HepG2 (cell line): ENCODE data around the gene ROS1. TPM values are rescaled to one million over a fixed set of nuclear protein-coding genes. Genes with fewer than 3 reads are reported as not detected.

Source experiments
- ATAC-seq: fragments of 200-7000 bp; cut with Tn5 transposase; 3 replicates; pipeline ENCODE4 v1.9.1; 2020; ENCODE audit warnings: mild to moderate bottlenecking, moderate library complexity
- BruUV-seq: library from RNA; stranded (reverse); fragments of 400-500 nt; replicated peaks from 2 replicates; lab custom pipeline; 2021; lab: Mats Ljungman, UMichigan
- CTCF ChIA-PET: fragments of 300-600 bp; formaldehyde crosslinking; extraction: SDS; loops from one replicate; lab custom pipeline; 2021; ENCODE audit warnings: low total read pairs, inconsistent platforms, low intra/inter-chr PET ratio; lab: Yijun Ruan, JAX
- POLR2A ChIA-PET: fragments of 350-600 bp; sonication (Branson Sonifier 250); formaldehyde crosslinking; loops from one replicate; lab custom pipeline; 2020; ENCODE audit warnings: antibody characterized with exemption, inconsistent platforms; lab: Yijun Ruan, JAX
- DNase-seq: peaks from one replicate; pipeline ENCODE4 v3.0.0-alpha.2; 2015; ENCODE audit warnings: low spot score
- FAIRE-seq: peaks from 3 replicates; lab custom pipeline; 2011; peaks lifted over from hg19 to GRCh38; lab: Jason Lieb, UNC
- H2AFZ ChIP-seq: one replicate; pipeline ENCODE4 v1.6.1; 2011; ENCODE audit warnings: low read length, inconsistent platforms
- H3K27ac ChIP-seq: fragments of 300-600 bp; 3 replicates; pipeline ENCODE4 v1.8.0; 2011; ENCODE audit warnings: mixed run types, mild to moderate bottlenecking, mixed read lengths, low read length, inconsistent platforms; ENCODE audit not compliant: insufficient read depth; ENCODE audit errors: extremely low read length
- H3K27me3 ChIP-seq, 2 experiments: fragments of 200-600 bp in 1 of 2; 2 replicates in 1 of 2; 3 replicates in 1 of 2; pipeline versions ENCODE4 v1.6.0 to v1.8.0; 2011; ENCODE audit warnings: low read length in 2 of 2, mild to moderate bottlenecking in 2 of 2, moderate library complexity in 2 of 2, inconsistent platforms in 1 of 2; ENCODE audit not compliant: insufficient read depth in 2 of 2, control insufficient read depth in 1 of 2
- H3K36me3 ChIP-seq, 2 experiments: fragments of 200-600 bp in 1 of 2; replicated peaks in 1 of 2; 2 replicates in 1 of 2; 3 replicates in 1 of 2; pipeline versions ENCODE4 v1.5.1 to v1.8.0; 2011; ENCODE audit warnings: low read length in 2 of 2, inconsistent platforms in 1 of 2; ENCODE audit not compliant: insufficient read depth in 2 of 2, control insufficient read depth in 1 of 2
- H3K4me1 ChIP-seq: 2 replicates; pipeline ENCODE4 v1.5.1; 2012; ENCODE audit warnings: low read length, inconsistent platforms; ENCODE audit not compliant: insufficient read depth
- H3K4me2 ChIP-seq: 2 replicates; pipeline ENCODE4 v1.6.0; 2011; ENCODE audit warnings: low read depth, low read length, inconsistent platforms
- H3K4me3 ChIP-seq, 3 experiments: fragments of 200-600 bp in 1 of 3; sonication (generic), shearing (Covaris generic) in 1 of 3; replicated peaks in 1 of 3; 2 replicates each; pipeline ENCODE4 v1.5.1; 2011 to 2016; ENCODE audit warnings: low read length in 3 of 3, inconsistent platforms in 2 of 3, low read depth in 2 of 3, mild to moderate bottlenecking in 2 of 3, control low read depth in 1 of 3, mixed read lengths in 1 of 3; ENCODE audit not compliant: insufficient read depth in 1 of 3
- H3K79me2 ChIP-seq: one replicate; pipeline ENCODE4 v1.6.1; 2011; ENCODE audit warnings: low read length, inconsistent platforms; ENCODE audit not compliant: insufficient read depth
- H3K9ac ChIP-seq: 2 replicates; pipeline ENCODE4 v1.6.0; 2011; ENCODE audit warnings: mild to moderate bottlenecking, low read depth, low read length, inconsistent platforms; ENCODE audit not compliant: insufficient read depth
- H3K9me3 ChIP-seq: 2 replicates; pipeline ENCODE4 v1.5.1; 2012; ENCODE audit warnings: mild to moderate bottlenecking, low read length
- H4K20me1 ChIP-seq: 2 replicates; pipeline ENCODE4 v1.6.0; 2011; ENCODE audit warnings: inconsistent platforms, mild to moderate bottlenecking, low read length, moderate library complexity; ENCODE audit not compliant: insufficient read depth
- HMG20A ChIP-seq: IDR thresholded peaks from 2 replicates; pipeline ENCODE4 v1.6.1; 2016; ENCODE audit warnings: borderline replicate concordance
- IKZF4 ChIP-seq: sonication (generic); formaldehyde crosslinking; IDR thresholded peaks from 2 replicates; pipeline ENCODE4 v1.5.1; 2020; ENCODE audit warnings: borderline replicate concordance, mild to moderate bottlenecking, low read depth, missing genetic modification reagents; ENCODE audit errors: not compliant biosample characterization
- MATR3 ChIP-seq: sonication (generic); formaldehyde crosslinking; IDR thresholded peaks from 2 replicates; pipeline ENCODE4 v1.4.0; 2020; ENCODE audit warnings: missing genetic modification reagents
- SNAI1 ChIP-seq: sonication (generic); formaldehyde crosslinking; IDR thresholded peaks from 2 replicates; pipeline ENCODE4 v1.5.0; 2020; ENCODE audit warnings: mild to moderate bottlenecking, missing genetic modification reagents, borderline replicate concordance
- STAG1 ChIP-seq: sonication (generic); formaldehyde crosslinking; IDR thresholded peaks from 2 replicates; pipeline ENCODE4 v1.4.0; 2020; ENCODE audit warnings: missing genetic modification reagents
- ZMAT3 ChIP-seq: sonication (generic); formaldehyde crosslinking; conservative IDR thresholded peaks from 2 replicates; pipeline ENCODE4 v1.7.0; 2021; ENCODE audit warnings: missing genetic modification reagents
- ZNF124 ChIP-seq: sonication (generic); formaldehyde crosslinking; IDR thresholded peaks from 2 replicates; pipeline ENCODE4 v1.4.0; 2020; ENCODE audit warnings: missing genetic modification reagents
- ZNF3 ChIP-seq: IDR thresholded peaks from 2 replicates; pipeline ENCODE4 v1.7.0; 2017; ENCODE audit warnings: inconsistent platforms
- ZNF552 ChIP-seq: sonication (generic); formaldehyde crosslinking; IDR thresholded peaks from 2 replicates; pipeline ENCODE4 v1.9.0; 2022; ENCODE audit warnings: missing genetic modification reagents, mild to moderate bottlenecking, borderline replicate concordance
- ZNF605 ChIP-seq: sonication (generic); formaldehyde crosslinking; IDR thresholded peaks from 2 replicates; pipeline ENCODE4 v1.8.0; 2022; ENCODE audit warnings: mild to moderate bottlenecking, missing genetic modification reagents
- WGBS: methylation state at CpG from one replicate; pipeline ENCODE4 v1.1.6; 2017; ENCODE audit warnings: low lambda C conversion rate; 5-methylcytosine and 5-hydroxymethylcytosine counted together
- in situ Hi-C: cut with HindIII; loops from 2 replicates; pipeline ENCODE4 v1.10.0; 2017; ENCODE audit warnings: low pct_unique_long_range_greater_than_20kb; ENCODE audit not compliant: extremely low pct_ligation_motif_present
- intact Hi-C: fragments of 100-400 bp; cut with micrococcal nuclease; formaldehyde crosslinking; loops from one replicate; pipeline ENCODE4 v1.10.0; 2022; ENCODE audit not compliant: unreplicated experiment
- polyA plus RNA-seq, 8 experiments: library from polyadenylated mRNA; depleted of rRNA in 3 of 8; stranded (reverse) in 7 of 8; unstranded in 1 of 8; fragments of >200 nt; fragmentation: Illumina TruSeq in 4 of 8; extraction: Trizol in 4 of 8; gene quantifications; 2 replicates each; pipeline versions ENCODE4 v1.2.1 to v1.2.3, GENCODE V29; 2011 to 2016; ENCODE audit warnings: low read depth in 4 of 8, missing spikeins in 1 of 8, mixed read lengths in 1 of 8; ENCODE audit not compliant: insufficient read depth in 1 of 8
- total RNA-seq, 5 experiments: library from RNA; depleted of rRNA; stranded (reverse); fragments of >200 nt; fragmentation: Illumina TruSeq; extraction: Trizol; gene quantifications; 2 replicates each; pipeline ENCODE4 v1.2.3, GENCODE V29; 2016; ENCODE audit warnings: low read depth in 1 of 5
- TF ChIP-seq, protein P1 (sequence below): sonication (generic); formaldehyde crosslinking; IDR thresholded peaks from 2 replicates; pipeline ENCODE4 v1.8.0; 2022; ENCODE audit warnings: mild to moderate bottlenecking, missing genetic modification reagents; ENCODE audit not compliant: insufficient replicate concordance
- TF ChIP-seq, protein P2 (sequence below): sonication (generic); formaldehyde crosslinking; IDR thresholded peaks from 2 replicates; pipeline ENCODE4 v1.8.0; 2022; ENCODE audit warnings: missing genetic modification reagents, mild to moderate bottlenecking, borderline replicate concordance

The ROS1 gene
- total and polyA plus RNA-seq, 2 of the 13 experiments (the other 11 are each of a cell fraction or from before 2014, with no cell fraction given) = not detected

DNA sequence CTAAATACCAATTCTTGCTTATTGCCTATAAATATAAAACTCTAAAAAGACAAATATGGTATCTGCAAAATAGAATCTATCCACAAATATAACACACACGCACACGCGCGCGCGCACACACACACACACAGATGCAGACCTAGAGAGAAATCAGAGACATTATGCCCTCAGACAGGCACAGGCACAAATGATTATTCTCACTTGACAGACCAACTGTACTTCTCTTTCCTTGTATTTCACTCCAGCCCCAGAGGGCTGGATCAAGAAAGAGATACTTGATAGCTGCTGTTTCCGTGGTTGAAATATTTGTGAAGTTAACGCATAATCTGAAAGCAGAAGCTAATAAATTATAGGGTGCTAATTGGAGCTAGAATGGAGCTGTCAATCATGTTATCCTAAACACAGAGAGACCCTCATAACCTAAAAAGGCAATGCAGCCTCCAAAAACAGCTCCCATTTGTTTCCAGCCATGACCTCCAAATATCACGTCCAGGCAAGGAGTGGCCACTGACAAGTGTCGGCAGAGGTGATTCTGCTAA lies 148.9 kb downstream of the ROS1 start (continued):
- TF ChIP-seq, protein P1, sequence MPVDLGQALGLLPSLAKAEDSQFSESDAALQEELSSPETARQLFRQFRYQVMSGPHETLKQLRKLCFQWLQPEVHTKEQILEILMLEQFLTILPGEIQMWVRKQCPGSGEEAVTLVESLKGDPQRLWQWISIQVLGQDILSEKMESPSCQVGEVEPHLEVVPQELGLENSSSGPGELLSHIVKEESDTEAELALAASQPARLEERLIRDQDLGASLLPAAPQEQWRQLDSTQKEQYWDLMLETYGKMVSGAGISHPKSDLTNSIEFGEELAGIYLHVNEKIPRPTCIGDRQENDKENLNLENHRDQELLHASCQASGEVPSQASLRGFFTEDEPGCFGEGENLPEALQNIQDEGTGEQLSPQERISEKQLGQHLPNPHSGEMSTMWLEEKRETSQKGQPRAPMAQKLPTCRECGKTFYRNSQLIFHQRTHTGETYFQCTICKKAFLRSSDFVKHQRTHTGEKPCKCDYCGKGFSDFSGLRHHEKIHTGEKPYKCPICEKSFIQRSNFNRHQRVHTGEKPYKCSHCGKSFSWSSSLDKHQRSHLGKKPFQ (CRISPR knock-in tag) = no peak

DNA sequence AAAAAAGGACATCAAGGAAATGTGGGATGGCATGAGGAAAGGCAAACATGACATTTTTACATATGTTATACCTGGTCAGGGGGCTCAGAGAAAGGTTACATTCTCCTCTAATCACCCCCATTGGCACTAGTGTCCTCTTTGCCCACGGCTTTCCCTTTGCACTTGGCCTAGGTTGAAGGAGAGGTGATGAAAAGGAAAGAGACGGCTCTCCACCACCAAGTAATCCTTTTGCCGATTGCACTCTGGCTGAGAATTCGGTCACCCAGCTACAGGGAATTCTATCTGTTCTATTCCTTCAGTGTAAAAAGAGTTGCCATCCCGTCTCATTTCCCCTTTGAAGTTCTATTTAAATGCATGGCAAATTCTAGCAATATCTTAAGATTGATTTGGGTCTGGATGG lies 150.0 kb downstream of the ROS1 start:
- Histone ChIP-seq H3K79me2 (no peaks in the 10 kb centered on the region), H3K4me3 (no peak overlapping the region), H3K27me3 (peaks cover 2 to 21% of the 10 kb centered on the region in 2 experiments; a peak in 4 of 5 replicates), H3K4me2 (no peak overlapping the region), H3K9ac (no peak overlapping the region), H3K27ac (no peak overlapping the region), H3K36me3 (no peaks in the 10 kb centered on the region), H2AFZ (no peak overlapping the region)
- BruUV-seq = no TSS peak
- in situ Hi-C loops = no loop called here
- TF ChIP-seq ZNF605 (CRISPR knock-in tag) (no peak), SNAI1 (CRISPR knock-in tag) (no peak), MATR3 (no peak), STAG1 (CRISPR knock-in tag) (no peak), ZMAT3 (no peak), HMG20A (CRISPR knock-in tag) (no peak), ZNF3 (CRISPR knock-in tag) (no peak), ZNF552 (no peak), ZNF124 (CRISPR knock-in tag) (no peak), IKZF4 (CRISPR knock-in tag) (no peak)
- TF ChIP-seq, protein P2, sequence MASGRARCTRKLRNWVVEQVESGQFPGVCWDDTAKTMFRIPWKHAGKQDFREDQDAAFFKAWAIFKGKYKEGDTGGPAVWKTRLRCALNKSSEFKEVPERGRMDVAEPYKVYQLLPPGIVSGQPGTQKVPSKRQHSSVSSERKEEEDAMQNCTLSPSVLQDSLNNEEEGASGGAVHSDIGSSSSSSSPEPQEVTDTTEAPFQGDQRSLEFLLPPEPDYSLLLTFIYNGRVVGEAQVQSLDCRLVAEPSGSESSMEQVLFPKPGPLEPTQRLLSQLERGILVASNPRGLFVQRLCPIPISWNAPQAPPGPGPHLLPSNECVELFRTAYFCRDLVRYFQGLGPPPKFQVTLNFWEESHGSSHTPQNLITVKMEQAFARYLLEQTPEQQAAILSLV = no peak
- TF ChIP-seq, all 625 proteins: peak for 0
- no peaks in the 10 kb centered on the region for H4K20me1 ChIP-seq
- no peaks in the 10 kb centered on the region for H3K9me3 ChIP-seq
- no peak for DNase-seq
- intact Hi-C loops = no loop called here
- WGBS = 4% methylated on average over 5 of the region's 5 CpGs
- H3K4me1 ChIP-seq = no peaks in the 10 kb centered on the region
- POLR2A ChIA-PET = no interaction called here
- no peak for ATAC-seq
- CTCF ChIA-PET = no interaction called here
- FAIRE-seq = no peak
